Transverse colon (tissue), 4 donors: ENCODE results near the gene TRIM22. TPM values are rescaled to one million over a fixed set of nuclear protein-coding genes. Genes with fewer than 3 reads are reported as not detected.

ENCODE experiments used
- DNase-seq: peaks from one replicate; pipeline ENCODE4 v3.0.0-alpha.2; 2019
- H3K27ac ChIP-seq, 4 donors: fragments of 200-600 bp; sonication (generic); 2 replicates each; pipeline ENCODE4 v1.5.1; 2016 to 2018; ENCODE audit warnings: inconsistent platforms in 4 of 4
- H3K27me3 ChIP-seq: fragments of 200-600 bp; sonication (generic); 2 replicates; pipeline ENCODE4 v1.5.1; 2017; ENCODE audit warnings: inconsistent platforms
- H3K36me3 ChIP-seq, 4 donors: fragments of 200-600 bp; sonication (generic); 2 replicates each; pipeline ENCODE4 v1.5.1; 2017 to 2019; ENCODE audit warnings: inconsistent platforms in 4 of 4
- H3K4me1 ChIP-seq, 4 donors: fragments of 200-600 bp; sonication (generic); 2 replicates each; pipeline ENCODE4 v1.5.1; 2017 to 2020; ENCODE audit warnings: inconsistent platforms in 4 of 4
- H3K4me3 ChIP-seq, 4 donors: fragments of 200-600 bp; sonication (generic); 1 replicate in 1 of 4; 2 replicates in 3 of 4; pipeline versions ENCODE4 v1.5.1 to v1.6.1; 2017 to 2019; ENCODE audit warnings: inconsistent platforms in 4 of 4
- H3K9me3 ChIP-seq, 2 donors: fragments of 200-600 bp; sonication (generic); 2 replicates each; pipeline ENCODE4 v1.5.1; 2017 to 2019; ENCODE audit warnings: inconsistent platforms in 2 of 2
- CTCF ChIP-seq, 5 experiments: fragments of 200-600 bp in 3 of 5; fragments of 450-650 bp in 2 of 5; sonication (generic) in 3 of 5; IDR thresholded peaks; 1 replicate in 2 of 5; 2 replicates in 3 of 5; pipeline ENCODE4 v1.5.1; 2016 to 2017; ENCODE audit warnings: antibody characterized with exemption in 5 of 5, inconsistent platforms in 3 of 5, mild to moderate bottlenecking in 2 of 5, moderate library complexity in 1 of 5
- EP300 ChIP-seq: sonication (generic); formaldehyde crosslinking; IDR thresholded peaks from one replicate; pipeline ENCODE4 v1.6.1; 2017; ENCODE audit warnings: antibody characterized with exemption, low read depth
- POLR2A ChIP-seq: fragments of 450-650 bp; IDR thresholded peaks from one replicate; pipeline ENCODE4 v1.6.1; 2016; ENCODE audit warnings: antibody characterized with exemption, mild to moderate bottlenecking, moderate library complexity
- POLR2AphosphoS5 ChIP-seq, 3 donors: sonication (generic); formaldehyde crosslinking; IDR thresholded peaks; one replicate each; pipeline ENCODE4 v1.6.1; 2016; ENCODE audit warnings: antibody characterized with exemption in 3 of 3
- WGBS, 2 donors: methylation state at CpG; one replicate each; pipeline ENCODE4 v1.1.5; 2018; ENCODE audit warnings: low coverage in 1 of 2; 5-methylcytosine and 5-hydroxymethylcytosine counted together
- in situ Hi-C, 4 donors: fragments of 200-750 bp; cut with MboI; loops; one replicate each; pipeline versions ENCODE4 v1.15.0 to v1.15.1; 2017; ENCODE audit warnings: low sequenced_read_pairs in 3 of 4, low pct_ligation_motif_present in 1 of 4, low pct_unique_long_range_greater_than_20kb in 1 of 4
- intact Hi-C: fragments of 100-400 bp; cut with DNase I; formaldehyde crosslinking; loops from one replicate; pipeline ENCODE4 v1.15.1; 2023; ENCODE audit warnings: low total_unique reads
- total RNA-seq, 4 donors: library from RNA; depleted of rRNA; stranded (reverse); fragments of >200 nt; gene quantifications; one replicate each; pipeline ENCODE4 v1.1.0, GENCODE V29; 2016

TRIM22 gene
- total RNA-seq, 4 donors from 2014 or later, result 3.2 to 35.2 (median 21.4) TPM

GRCh38 chr11:5696210-5696609 lies 6.6 kb downstream of the TRIM22 start:
- Histone ChIP-seq H3K9me3 (no peaks in the 10 kb centered on the region), H3K4me3 (no peak overlapping the region), H3K4me1 (peaks cover 0 to 12% (median 0%) of the 10 kb centered on the region in 4 donors), H3K27me3 (no peaks in the 10 kb centered on the region), H3K27ac (no peak overlapping the region), H3K36me3 (peaks cover 0 to 4% (median 0%) of the 10 kb centered on the region in 4 donors)
- DNase-seq, result no peak
- WGBS, 2 donors, result 95% methylated on average over 2 of the region's 2 CpGs; no CpG with 5 or more reads in 1 of the 2 donors
- in situ Hi-C loops, result no loop called here
- intact Hi-C loops, result no loop called here
- TF ChIP-seq CTCF (IDR thresholded peaks at IDR 0.05), result no peak
- TF ChIP-seq EP300, result no peak
- TF ChIP-seq POLR2A, result no peak
- no peak for TF ChIP-seq POLR2AphosphoS5 (IDR thresholded peaks at IDR 0.05)

- no peak for DNase-seq
- no peak overlapping the region for H3K27ac ChIP-seq
- intact Hi-C loops, result no loop called here
- no peaks in the 10 kb centered on the region for H3K9me3 ChIP-seq
- in situ Hi-C loops, result no loop called here
- no peak overlapping the region for H3K4me3 ChIP-seq
- H3K4me1 ChIP-seq, result no peaks in the 10 kb centered on the region
- 93 to 94% methylated on average over 2 to 7 of the region's 7 CpGs for WGBS, 2 donors
- H3K27me3 ChIP-seq, result no peaks in the 10 kb centered on the region
- TF ChIP-seq POLR2AphosphoS5 (IDR thresholded peaks at IDR 0.05) (no peak), CTCF (IDR thresholded peaks at IDR 0.05) (no peak), EP300 (no peak), POLR2A (no peak)
- peaks cover 0 to 4% (median 1%) of the 10 kb centered on the region in 4 donors for H3K36me3 ChIP-seq
Measured at GRCh38 chr11:5698281-5698680, 8.7 kb downstream of the TRIM22 start.

GRCh38 chr11:5700421-5701054 lies 10.9 kb downstream of the TRIM22 start:
- Histone ChIP-seq H3K36me3 (peaks cover 0 to 9% (median 1%) of the 10 kb centered on the region in 4 donors), H3K27ac (no peak overlapping the region), H3K27me3 (no peaks in the 10 kb centered on the region), H3K4me3 (no peak overlapping the region), H3K9me3 (no peaks in the 10 kb centered on the region), H3K4me1 (no peaks in the 10 kb centered on the region)
- TF ChIP-seq POLR2A (no peak), EP300 (no peak), POLR2AphosphoS5 (IDR thresholded peaks at IDR 0.05) (no peak), CTCF (IDR thresholded peaks at IDR 0.05) (no peak)
- in situ Hi-C loops (no loop called here), intact Hi-C loops (loop anchor here (5.0 kb wide), 1 partner anchor 948 kb away; no protein-coding TSS in a partner anchor)
- WGBS, 2 donors, result 60 to 79% methylated on average over 4 to 10 of the region's 10 CpGs
- no peak for DNase-seq

- in situ Hi-C loops (no loop called here), intact Hi-C loops (loop anchor here (5.0 kb wide), 1 partner anchor 949 kb away; no protein-coding TSS in a partner anchor)
- Histone ChIP-seq H3K27ac (no peak overlapping the region), H3K4me1 (no peaks in the 10 kb centered on the region), H3K36me3 (peaks cover 0 to 9% (median 2%) of the 10 kb centered on the region in 4 donors), H3K4me3 (no peak overlapping the region), H3K27me3 (no peaks in the 10 kb centered on the region), H3K9me3 (no peaks in the 10 kb centered on the region)
- no peak for DNase-seq
- TF ChIP-seq POLR2A (no peak), CTCF (IDR thresholded peaks at IDR 0.05) (no peak), POLR2AphosphoS5 (IDR thresholded peaks at IDR 0.05) (no peak), EP300 (no peak)
- WGBS, 2 donors, result 55 to 71% methylated on average over 3 of the region's 3 CpGs
Measured at GRCh38 chr11:5701055-5701577, 11.5 kb downstream of the TRIM22 start.
